Esophagus muscularis mucosa (tissue), 4 donors: ENCODE results near the gene KLRF1. TPM values are rescaled to one million over a fixed set of nuclear protein-coding genes. Genes with fewer than 3 reads are reported as not detected.

ENCODE experiments used
- DNase-seq: peaks from one replicate; pipeline ENCODE4 v3.0.0-alpha.2; 2017; ENCODE audit errors: extremely low spot score
- H3K27ac ChIP-seq, 4 donors: fragments of 200-600 bp; sonication (generic); replicated peaks in 1 of 4; 1 replicate in 3 of 4; 2 replicates in 1 of 4; pipeline ENCODE4 v1.5.1; 2016 to 2019; ENCODE audit warnings: mild to moderate bottlenecking in 1 of 4
- H3K27me3 ChIP-seq, 4 donors: fragments of 200-600 bp; sonication (generic); one replicate each; pipeline versions ENCODE4 v1.5.1 to v1.6.0; 2016 to 2019
- H3K36me3 ChIP-seq, 4 donors: fragments of 200-600 bp; sonication (generic); one replicate each; pipeline ENCODE4 v1.5.1; 2016 to 2019
- H3K4me1 ChIP-seq, 4 donors: fragments of 200-600 bp; sonication (generic); one replicate each; pipeline ENCODE4 v1.5.1; 2016 to 2019
- H3K4me3 ChIP-seq, 4 donors: fragments of 200-600 bp; sonication (generic); 1 replicate in 2 of 4; 2 replicates in 2 of 4; pipeline ENCODE4 v1.5.1; 2016 to 2019; ENCODE audit warnings: mild to moderate bottlenecking in 4 of 4, moderate library complexity in 1 of 4
- H3K9me3 ChIP-seq, 4 donors: fragments of 200-600 bp; sonication (generic); 1 replicate in 3 of 4; 2 replicates in 1 of 4; pipeline ENCODE4 v1.5.1; 2016 to 2019
- EP300 ChIP-seq: sonication (generic); formaldehyde crosslinking; IDR thresholded peaks from one replicate; pipeline ENCODE4 v1.6.1; 2017; ENCODE audit warnings: antibody characterized with exemption
- POLR2A ChIP-seq: fragments of 450-650 bp; IDR thresholded peaks from one replicate; pipeline ENCODE4 v1.6.1; 2017; ENCODE audit warnings: antibody characterized with exemption, moderate library complexity, mild to moderate bottlenecking, low read depth
- POLR2AphosphoS5 ChIP-seq, 2 donors: sonication (generic); formaldehyde crosslinking; IDR thresholded peaks; one replicate each; pipeline ENCODE4 v1.6.1; 2017; ENCODE audit warnings: antibody characterized with exemption in 2 of 2
- WGBS: methylation state at CpG from one replicate; pipeline ENCODE4 v1.1.5; 2018; 5-methylcytosine and 5-hydroxymethylcytosine counted together
- intact Hi-C: fragments of 100-400 bp; cut with DNase I; formaldehyde crosslinking; loops from one replicate; pipeline ENCODE4 v1.15.1; 2023
- total RNA-seq, 4 donors: library from RNA; depleted of rRNA; stranded (reverse); fragments of >200 nt; gene quantifications; one replicate each; pipeline versions ENCODE4 v1.1.0 to v1.2.1, GENCODE V29; 2016
- TF ChIP-seq, protein P1 (sequence below), 3 experiments: fragments of 200-600 bp in 2 of 3; fragments of 450-650 bp in 1 of 3; sonication (generic) in 2 of 3; IDR thresholded peaks; one replicate each; pipeline ENCODE4 v1.5.1; 2017 to 2019; ENCODE audit warnings: antibody characterized with exemption in 3 of 3, mild to moderate bottlenecking in 2 of 3, moderate library complexity in 1 of 3

KLRF1 gene
- total RNA-seq, 4 donors from 2014 or later = 0.66 TPM; not detected in 3

DNA sequence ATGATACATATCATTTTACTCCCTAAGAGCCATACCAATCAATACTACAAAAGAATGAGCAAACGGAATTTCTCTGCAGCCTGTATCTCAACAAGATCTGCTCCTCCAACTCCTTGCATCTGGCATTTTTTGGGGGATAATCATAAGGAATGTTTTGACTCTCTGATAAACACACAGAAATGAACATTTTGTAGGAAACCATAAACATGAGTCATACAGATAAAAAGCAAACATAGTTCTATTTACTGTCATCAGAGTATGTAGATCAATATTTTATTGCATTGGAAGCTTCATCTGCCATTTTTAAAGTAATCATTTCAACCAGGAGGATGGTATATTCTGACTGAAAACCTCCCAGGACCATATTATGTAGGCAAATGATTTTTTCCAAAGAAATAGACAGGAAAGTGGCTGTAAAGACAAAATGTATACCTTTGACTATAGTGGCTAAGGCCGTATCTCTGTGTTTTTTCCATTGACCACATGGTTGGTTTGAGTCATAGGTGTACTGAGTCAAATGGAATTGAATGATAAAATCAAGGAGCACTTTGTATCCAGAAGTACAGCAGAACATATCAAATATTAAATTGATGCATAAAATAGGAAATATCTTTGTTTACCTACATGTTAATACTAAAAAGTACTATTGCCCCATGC lies 34.2 kb upstream of the KLRF1 start:
- Histone ChIP-seq H3K27ac (no peak overlapping the region), H3K4me3 (no peak overlapping the region), H3K9me3 (peaks cover 0 to 8% (median 0%) of the 10 kb centered on the region in 4 donors), H3K36me3 (no peaks in the 10 kb centered on the region), H3K27me3 (peaks cover 0 to 3% (median 0%) of the 10 kb centered on the region in 4 donors), H3K4me1 (no peaks in the 10 kb centered on the region)
- TF ChIP-seq POLR2A = no peak
- no peak for TF ChIP-seq POLR2AphosphoS5 (IDR thresholded peaks at IDR 0.05)
- TF ChIP-seq EP300 = no peak
- TF ChIP-seq, protein P1, sequence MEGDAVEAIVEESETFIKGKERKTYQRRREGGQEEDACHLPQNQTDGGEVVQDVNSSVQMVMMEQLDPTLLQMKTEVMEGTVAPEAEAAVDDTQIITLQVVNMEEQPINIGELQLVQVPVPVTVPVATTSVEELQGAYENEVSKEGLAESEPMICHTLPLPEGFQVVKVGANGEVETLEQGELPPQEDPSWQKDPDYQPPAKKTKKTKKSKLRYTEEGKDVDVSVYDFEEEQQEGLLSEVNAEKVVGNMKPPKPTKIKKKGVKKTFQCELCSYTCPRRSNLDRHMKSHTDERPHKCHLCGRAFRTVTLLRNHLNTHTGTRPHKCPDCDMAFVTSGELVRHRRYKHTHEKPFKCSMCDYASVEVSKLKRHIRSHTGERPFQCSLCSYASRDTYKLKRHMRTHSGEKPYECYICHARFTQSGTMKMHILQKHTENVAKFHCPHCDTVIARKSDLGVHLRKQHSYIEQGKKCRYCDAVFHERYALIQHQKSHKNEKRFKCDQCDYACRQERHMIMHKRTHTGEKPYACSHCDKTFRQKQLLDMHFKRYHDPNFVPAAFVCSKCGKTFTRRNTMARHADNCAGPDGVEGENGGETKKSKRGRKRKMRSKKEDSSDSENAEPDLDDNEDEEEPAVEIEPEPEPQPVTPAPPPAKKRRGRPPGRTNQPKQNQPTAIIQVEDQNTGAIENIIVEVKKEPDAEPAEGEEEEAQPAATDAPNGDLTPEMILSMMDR (IDR thresholded peaks at IDR 0.05) = no peak
- DNase-seq = no peak
- 85% methylated on average over 2 of the region's 2 CpGs for WGBS
- intact Hi-C loops = no loop called here

DNA sequence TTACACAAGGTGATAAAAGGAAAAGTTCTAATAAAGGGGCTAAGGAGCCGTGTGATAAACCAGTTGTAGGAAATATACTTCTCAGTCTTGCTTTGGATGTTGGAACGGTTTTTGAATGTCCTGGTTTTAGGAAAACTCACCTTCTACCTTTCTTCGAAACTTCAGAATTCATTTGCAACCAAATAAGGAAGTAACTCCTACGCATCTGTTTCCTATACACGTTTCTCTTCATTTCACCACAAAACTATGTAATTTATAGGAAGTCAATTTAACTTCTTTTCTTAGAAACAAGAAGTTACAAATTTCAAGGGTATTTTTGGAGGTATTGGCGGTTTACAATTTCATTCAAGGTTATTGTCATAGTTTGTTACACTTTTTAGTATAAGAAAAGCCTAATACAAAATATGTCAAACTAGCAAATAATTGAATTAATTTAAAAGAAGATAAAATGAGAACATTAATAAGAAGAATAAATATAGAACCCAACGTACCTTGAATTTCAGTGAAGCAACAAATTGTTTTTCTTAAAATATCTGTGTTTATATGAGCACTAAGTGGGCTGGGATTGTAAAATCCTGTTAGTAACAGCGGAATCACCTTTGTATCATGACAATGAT lies 33.4 kb upstream of the KLRF1 start:
- TF ChIP-seq POLR2AphosphoS5 (IDR thresholded peaks at IDR 0.05) (no peak), EP300 (no peak), POLR2A (no peak)
- TF ChIP-seq, protein P1 (IDR thresholded peaks at IDR 0.05) = no peak
- intact Hi-C loops = no loop called here
- Histone ChIP-seq H3K9me3 (peaks cover 0 to 8% (median 0%) of the 10 kb centered on the region in 4 donors), H3K4me1 (no peaks in the 10 kb centered on the region), H3K36me3 (no peaks in the 10 kb centered on the region), H3K4me3 (no peak overlapping the region), H3K27ac (no peak overlapping the region), H3K27me3 (peaks cover 0 to 3% (median 0%) of the 10 kb centered on the region in 4 donors)
- DNase-seq = no peak
- 66% methylated on average over 8 of the region's 8 CpGs for WGBS

DNA sequence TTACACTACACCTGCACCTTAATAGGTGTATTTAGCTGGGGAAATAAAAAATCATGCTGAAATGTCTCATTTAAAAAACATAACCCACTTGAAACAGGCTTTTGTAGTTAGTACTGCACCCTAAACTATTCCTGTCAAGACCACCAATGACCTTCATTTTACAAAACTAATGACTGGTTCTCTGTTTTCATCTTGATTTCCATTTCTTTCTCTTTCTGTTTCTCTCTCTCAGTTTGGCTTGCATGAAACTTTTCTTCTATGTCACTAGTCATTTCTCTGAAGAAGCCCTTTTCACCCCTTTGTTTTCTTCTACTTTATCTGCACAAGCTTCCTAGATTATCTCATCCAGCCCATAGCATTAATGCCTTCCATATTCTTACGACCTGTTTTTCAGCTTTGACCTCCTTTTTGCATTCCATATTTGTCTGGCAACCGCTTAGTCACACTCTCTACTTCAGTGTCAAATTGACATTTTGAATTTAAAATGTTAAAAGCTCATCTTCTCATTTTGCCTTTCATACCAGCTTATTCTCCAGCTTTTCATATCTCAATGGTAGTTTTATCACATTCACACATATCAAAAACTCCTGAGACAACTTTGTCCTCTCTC lies 32.7 kb upstream of the KLRF1 start:
- Histone ChIP-seq H3K36me3 (no peaks in the 10 kb centered on the region), H3K4me1 (no peaks in the 10 kb centered on the region), H3K27ac (no peak overlapping the region), H3K9me3 (peaks cover 0 to 7% (median 0%) of the 10 kb centered on the region in 4 donors), H3K4me3 (no peak overlapping the region), H3K27me3 (peaks cover 0 to 3% (median 0%) of the 10 kb centered on the region in 4 donors)
- intact Hi-C loops = no loop called here
- TF ChIP-seq POLR2A (no peak), EP300 (no peak), POLR2AphosphoS5 (IDR thresholded peaks at IDR 0.05) (no peak)
- TF ChIP-seq, protein P1 (IDR thresholded peaks at IDR 0.05) = no peak
- no peak for DNase-seq
- WGBS = 65% methylated on average over 2 of the region's 2 CpGs

DNA sequence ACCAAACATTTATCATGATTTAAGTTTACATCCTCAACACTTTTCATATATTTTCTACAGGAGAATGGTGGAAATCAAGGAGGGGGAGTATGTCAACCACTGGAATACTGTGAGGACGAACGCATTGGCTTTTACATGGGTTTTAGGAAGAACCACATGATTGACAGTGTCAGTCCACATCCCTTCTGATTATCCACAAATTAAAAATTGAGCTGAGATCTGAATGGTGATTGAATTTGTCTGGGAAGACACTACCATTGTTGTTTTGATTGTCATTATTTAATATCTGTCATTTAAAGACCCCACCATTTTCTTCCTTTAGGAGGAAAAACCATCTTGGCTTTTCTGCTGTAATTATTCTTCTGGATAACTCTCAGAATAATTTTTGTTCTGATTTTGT lies 31.3 kb upstream of the KLRF1 start:
- 97% methylated on average over 2 of the region's 2 CpGs for WGBS

More for the DNA sequence above, 31.3 kb upstream of the KLRF1 start:
- Histone ChIP-seq H3K36me3 (no peaks in the 10 kb centered on the region), H3K27me3 (no peaks in the 10 kb centered on the region), H3K9me3 (no peaks in the 10 kb centered on the region), H3K27ac (no peak overlapping the region), H3K4me1 (no peaks in the 10 kb centered on the region), H3K4me3 (no peak overlapping the region)
- intact Hi-C loops = no loop called here
- TF ChIP-seq POLR2AphosphoS5 (IDR thresholded peaks at IDR 0.05) = no peak
- TF ChIP-seq, protein P1 (IDR thresholded peaks at IDR 0.05) = no peak
- no peak for TF ChIP-seq POLR2A
- TF ChIP-seq EP300 = no peak
- DNase-seq = no peak
